ENCODE data around the gene DAB1. TPM values are rescaled to one million over a fixed set of nuclear protein-coding genes. Genes with fewer than 3 reads are reported as not detected.

Gene DAB1
- total and polyA plus RNA-seq, 2 of the 8 experiments (the other 6 are each of a cell fraction or from before 2014, with no cell fraction given) = 4.4 to 11.8 TPM

GRCh38 chr1:57357462-57357861, 66.4 kb downstream of the DAB1 start:
- H3K23me2 ChIP-seq (ENCODE audit: low read depth, low read length) = no peaks in the 10 kb centered on the region; the same call in 1 of the 2 replicates
- CTCF ChIA-PET (ENCODE audit: partially characterized antibody) = interaction anchor here (1.8 kb wide), 1 partner anchor 20 kb away, joined by 4 read pairs; no protein-coding TSS in a partner anchor
- H3K27ac ChIP-seq (ENCODE audit: low read depth, low read length) = no peak overlapping the region
- no peaks in the 10 kb centered on the region for H3K27me3 ChIP-seq (replicated peaks in 1 of 4; ENCODE audit: control insufficient read depth in 3 of 4, extremely low read depth in 1 of 4, insufficient read depth in 3 of 4, low read length in 3 of 4)
- DNase-seq (ENCODE audit: low read depth in 1 of 2, low spot score in 2 of 2) = no peak
- H4K91ac ChIP-seq (replicated peaks; ENCODE audit: insufficient read length, low read length) = no peak overlapping the region
- no peak overlapping the region for H2BK15ac ChIP-seq (ENCODE audit: low read length)
- no peak overlapping the region for H4K5ac ChIP-seq (ENCODE audit: insufficient read length, low read depth, low read length)
- no peak overlapping the region for H3K23ac ChIP-seq (ENCODE audit: insufficient read length)
- H2AK5ac ChIP-seq (ENCODE audit: low read depth, low read length) = no peak overlapping the region
- no peak overlapping the region for H3K4ac ChIP-seq (replicated peaks; ENCODE audit: insufficient read length, low read depth, low read length)
- H2BK5ac ChIP-seq (ENCODE audit: low read depth, low read length) = no peak overlapping the region
- no peak overlapping the region for H3K18ac ChIP-seq (ENCODE audit: extremely low read depth, low read length)
- H3K9me3 ChIP-seq (ENCODE audit: insufficient read depth in 2 of 2, low read depth in 1 of 2, low read length in 1 of 2) = no peaks in the 10 kb centered on the region
- no peak overlapping the region for H3K56ac ChIP-seq (replicated peaks; ENCODE audit: insufficient read length, low read depth, low read length)
- WGBS, 2 experiments (ENCODE audit: extremely low coverage in 1 of 2, insufficient coverage in 1 of 2, insufficient read length in 1 of 2, insufficient replicate concordance in 2 of 2, low coverage in 1 of 2, low lambda C conversion rate in 2 of 2, missing lambda C conversion rate in 1 of 2) = 9% methylated on average over 3 of the region's 3 CpGs; no CpG with 5 or more reads in 1 of the 2 experiments
- no peak overlapping the region for H2BK120ac ChIP-seq (replicated peaks; ENCODE audit: low read depth, low read length)
- H2AFZ ChIP-seq (ENCODE audit: low read length) = peak overlapping the region; percentile 44; the same call in 1 of the 2 replicates
- H3K4me1 ChIP-seq (replicated peaks in 1 of 4; ENCODE audit: control insufficient read depth in 3 of 4, insufficient read depth in 4 of 4, low read length in 3 of 4) = peaks cover 0 to 10% (median 0%) of the 10 kb centered on the region in 4 experiments; a peak in 3 of 7 replicates
- no peaks in the 10 kb centered on the region for H3K36me3 ChIP-seq (ENCODE audit: control insufficient read depth in 2 of 4, insufficient read depth in 4 of 4, low read length in 3 of 4)
- peak; percentile 71 for FAIRE-seq
- H3K4me2 ChIP-seq (ENCODE audit: insufficient read depth in 1 of 2, low read depth in 2 of 2, low read length in 2 of 2) = peak overlapping the region; percentile 22 to 32; a peak in 1 of 4 replicates
- no peak overlapping the region for H3K14ac ChIP-seq (ENCODE audit: insufficient read length)
- POLR2A ChIA-PET (ENCODE audit: partially characterized antibody) = no interaction called here
- H2BK20ac ChIP-seq (ENCODE audit: low read length) = no peak overlapping the region
- H3K4me3 ChIP-seq (ENCODE audit: extremely low read depth in 1 of 4, insufficient read depth in 2 of 4, low read depth in 3 of 4, low read length in 4 of 4) = no peak overlapping the region; a peak in 1 of 8 replicates
- no peak overlapping the region for H4K8ac ChIP-seq (ENCODE audit: extremely low read depth, insufficient read depth, low read length)
- H2BK12ac ChIP-seq (ENCODE audit: low read depth, low read length) = no peak overlapping the region
- H3K79me1 ChIP-seq (ENCODE audit: low read depth, low read length) = no peaks in the 10 kb centered on the region
- H4K20me1 ChIP-seq (replicated peaks in 1 of 2; ENCODE audit: control insufficient read depth in 1 of 2, insufficient read depth in 2 of 2, low read length in 2 of 2) = no peaks in the 10 kb centered on the region
- no peaks in the 10 kb centered on the region for H3K79me2 ChIP-seq (ENCODE audit: control insufficient read depth in 1 of 2, insufficient read depth in 2 of 2, low read length in 2 of 2)
- H3K9ac ChIP-seq (replicated peaks in 1 of 4; ENCODE audit: extremely low read depth in 1 of 4, low read depth in 3 of 4, low read length in 3 of 4) = no peak overlapping the region
- TF ChIP-seq POU5F1 (IDR thresholded peaks at IDR 0.05; ENCODE audit: low read depth, low read length) = no peak
- TF ChIP-seq BRCA1 (IDR thresholded peaks at IDR 0.05; ENCODE audit: low read depth, low read length) = no peak
- TF ChIP-seq SAP30 (IDR thresholded peaks at IDR 0.05; ENCODE audit: insufficient read depth, insufficient replicate concordance, low read length) = no peak
- TF ChIP-seq CHD2 (IDR thresholded peaks at IDR 0.05; ENCODE audit: low read length) = no peak
- no peak for TF ChIP-seq SRF (IDR thresholded peaks at IDR 0.05; ENCODE audit: low read depth, low read length)
- TF ChIP-seq ATF3 (IDR thresholded peaks at IDR 0.05; ENCODE audit: insufficient read depth, low read depth, low read length) = no peak

Measured in H1 (cell line).